GM21723 (cell line): Measurements from ENCODE around the gene OR14I1.
"Not testable (repeated sequence)": the region's sequence is repeated elsewhere in the genome, so short reads cannot be mapped to it uniquely, and the experiment has no call there.

Source experiments
- ATAC-seq: cut with Tn5 transposase; IDR thresholded peaks from one replicate; pipeline ENCODE4 v1.9.1; 2021; ENCODE audit warnings: mild to moderate bottlenecking, moderate library complexity; ENCODE audit not compliant: unreplicated experiment

OR14I1 gene

GRCh38 chr1:248688527-248689298, 13.9 kb downstream of the OR14I1 start:
- ATAC-seq: peak; percentile 69

- ATAC-seq: peak; percentile 73
These were observed 15.8 kb downstream of the OR14I1 start for GRCh38 chr1:248686815-248687214.

DNA sequence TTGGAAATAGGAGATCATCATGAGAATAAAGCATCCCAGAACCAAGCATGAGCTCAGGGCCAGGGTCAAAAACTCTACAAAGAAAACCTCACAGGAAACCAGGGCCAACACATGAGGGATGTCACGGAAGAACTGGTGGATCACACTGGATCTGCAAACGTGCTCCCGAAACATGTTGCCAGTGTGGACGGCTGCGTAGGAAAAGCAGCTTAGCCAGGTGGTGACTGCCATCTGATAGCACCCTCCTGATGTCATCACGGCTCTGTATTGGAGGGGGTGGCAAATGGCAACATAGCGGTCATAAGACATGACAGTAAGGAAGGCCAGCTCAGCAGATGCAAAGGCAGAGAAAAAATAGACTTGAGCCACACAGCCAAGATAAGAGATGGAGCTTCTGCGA, 20.9 kb downstream of the OR14I1 start:
- ATAC-seq: no peak

DNA sequence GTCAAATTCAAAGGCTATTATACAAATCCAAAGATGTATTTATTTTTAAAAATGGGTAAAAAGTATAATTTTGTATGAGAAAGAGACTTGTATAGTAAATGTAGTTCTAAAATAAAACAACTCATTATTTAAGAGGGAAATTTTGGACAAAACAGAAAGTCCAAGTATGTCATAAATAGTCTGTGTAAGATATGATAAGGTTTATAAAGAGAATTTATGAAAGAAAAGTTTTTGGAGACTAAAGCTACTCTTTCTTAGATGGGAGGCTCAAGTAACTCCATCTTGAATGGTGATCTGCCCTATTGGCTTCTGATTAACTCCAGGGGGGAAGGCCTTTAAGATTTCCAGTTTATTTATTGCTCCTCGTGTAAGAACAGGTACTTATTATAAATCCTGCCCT, 32.6 kb downstream of the OR14I1 start:
- no peak for ATAC-seq

DNA sequence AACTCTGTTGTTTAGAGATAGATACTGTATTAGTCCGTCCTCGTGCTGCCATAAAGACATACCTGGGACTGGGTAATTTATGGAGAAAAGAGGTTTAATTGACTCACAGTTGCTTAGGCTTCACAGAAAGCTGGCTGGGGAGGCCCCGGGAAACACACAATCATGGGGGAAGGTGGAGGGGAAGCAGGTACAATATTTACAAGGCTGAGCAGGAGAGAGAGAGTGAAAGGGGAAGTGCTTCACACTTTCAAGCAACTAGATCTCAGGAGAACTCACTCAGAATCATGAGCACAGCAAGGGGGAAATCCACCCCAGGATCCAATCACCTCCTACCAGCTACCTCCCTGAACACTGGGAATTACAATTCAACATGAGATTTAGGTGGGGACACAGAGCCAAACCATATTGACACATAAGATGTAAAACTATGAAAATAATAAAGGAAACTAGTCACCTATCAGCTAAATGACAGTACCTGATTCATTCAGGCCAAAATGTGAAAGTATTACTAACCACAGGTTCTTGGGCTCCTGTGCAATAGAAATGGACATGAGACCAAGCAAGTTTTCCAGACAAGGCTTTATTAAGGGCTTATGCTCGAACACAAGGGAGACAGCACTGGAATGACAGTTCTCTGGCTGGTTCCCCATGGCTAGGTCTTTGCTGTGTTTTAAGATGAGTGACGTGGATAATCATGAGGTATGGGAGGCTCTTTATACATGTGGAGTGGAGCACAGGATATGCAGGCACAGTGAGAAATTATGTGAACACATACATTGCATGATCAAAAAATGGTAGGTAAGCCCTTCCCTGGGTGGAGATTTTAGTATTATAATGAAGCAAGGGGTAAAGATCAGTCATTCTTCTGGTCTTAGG, 38.9 kb downstream of the OR14I1 start:
- peak; percentile 96 for ATAC-seq

DNA sequence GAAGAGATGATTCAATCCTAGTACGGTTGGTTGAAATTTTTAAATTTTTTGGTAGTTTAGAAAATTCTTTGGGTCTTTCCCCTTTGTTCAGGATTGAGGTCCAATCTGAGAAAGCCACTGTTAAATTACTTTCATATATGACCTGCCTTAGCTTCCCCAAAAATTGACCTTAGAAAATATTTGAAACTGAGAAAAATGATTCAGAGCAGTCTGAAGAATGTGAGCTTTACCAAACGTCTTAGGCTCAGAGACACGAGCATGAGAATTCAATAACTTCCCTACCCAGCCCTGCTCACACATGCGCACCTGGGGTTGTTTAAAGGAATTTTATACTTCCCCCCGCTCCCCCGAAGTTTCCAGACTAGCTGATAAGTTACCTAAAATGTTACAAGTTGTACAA, 45.8 kb downstream of the OR14I1 start:
- peak; percentile 53 for ATAC-seq

- not testable (repeated sequence) for ATAC-seq
These were observed 47.2 kb downstream of the OR14I1 start, which contains the start of gene OR2T27 for GRCh38 chr1:248655354-248655753. TSS of gene OR2T27 (minus strand) at chr1:248655528. CDS start at chr1:248650884, 4,644 bp downstream.
